Activated T-helper 1 cell treated with anti-CD3 and anti-CD28 coated beads, Interleukin-12 subunit alpha, Interleukin-12 subunit beta, Interleukin-2, Interleukin-4 antibody, amounts not matched to agents 30 ng/mL and 10 ng/mL and 1 ng/mL, durations not matched to agents 14 hours and 24 hours and 36 hours (primary cell): ENCODE data around the gene ZNF709. TPM values are rescaled to one million over a fixed set of nuclear protein-coding genes. Genes with fewer than 3 reads are reported as not detected.
"Not testable (repeated sequence)": the region's sequence is repeated elsewhere in the genome, so short reads cannot be mapped to it uniquely, and the experiment has no call there.

Experiments
- DNase-seq: peaks from one replicate; pipeline ENCODE4 v3.0.0; 2021; ENCODE audit warnings: low spot score
- H3K27ac Mint-ChIP-seq: one replicate; pipeline ENCODE4 v1.8.0; 2021; ENCODE audit warnings: mild to moderate bottlenecking, mixed read lengths
- H3K27me3 Mint-ChIP-seq: one replicate; pipeline ENCODE4 v1.8.0; 2022; ENCODE audit warnings: mild to moderate bottlenecking, moderate library complexity, mixed read lengths; ENCODE audit not compliant: insufficient read depth
- H3K36me3 Mint-ChIP-seq: one replicate; pipeline ENCODE4 v1.8.0; 2021; ENCODE audit warnings: low read depth, mixed read lengths
- H3K4me1 Mint-ChIP-seq: one replicate; pipeline ENCODE4 v1.8.0; 2021; ENCODE audit warnings: low read depth, mixed read lengths
- H3K4me3 Mint-ChIP-seq: one replicate; pipeline ENCODE4 v1.8.0; 2021; ENCODE audit warnings: mild to moderate bottlenecking, moderate library complexity, mixed read lengths
- H3K9me3 Mint-ChIP-seq: one replicate; pipeline ENCODE4 v1.8.0; 2021; ENCODE audit warnings: mixed read lengths
- intact Hi-C: fragments of 100-400 bp; cut with micrococcal nuclease; formaldehyde crosslinking; loops from one replicate; pipeline ENCODE4 v1.15.1; 2024
- total RNA-seq: library from RNA; stranded (reverse); gene quantifications from 2 replicates; pipeline ENCODE4 v1.2.3, GENCODE V29; 2022

ZNF709 gene
- 0.26 TPM in 1 of 2 replicates, not detected in the other for total RNA-seq

GRCh38 chr19:12484371-12485051, at the start of gene ZNF709:
Gene ZNF709, minus strand, starts transcription at chr19:12484816. Its CDS starts 159 bp downstream, at chr19:12484657.
- H3K36me3 Mint-ChIP-seq = no peaks in the 10 kb centered on the region
- intact Hi-C loops = loop anchor here (1.0 kb wide), 5 partner anchors 11 to 321 kb away; partner anchors contain the start of genes ZNF136, ZNF442, ZNF443 and ZNF564
- peak within 1 kb of the TSS; percentile 91 for H3K4me3 Mint-ChIP-seq
- H3K4me1 Mint-ChIP-seq = peaks cover 27% of the 10 kb centered on the region
- peak; percentile 79 for DNase-seq
- H3K27ac Mint-ChIP-seq = peak within 1 kb of the TSS; percentile 35
- no peaks in the 10 kb centered on the region for H3K27me3 Mint-ChIP-seq
- no peaks in the 10 kb centered on the region for H3K9me3 Mint-ChIP-seq

DNA sequence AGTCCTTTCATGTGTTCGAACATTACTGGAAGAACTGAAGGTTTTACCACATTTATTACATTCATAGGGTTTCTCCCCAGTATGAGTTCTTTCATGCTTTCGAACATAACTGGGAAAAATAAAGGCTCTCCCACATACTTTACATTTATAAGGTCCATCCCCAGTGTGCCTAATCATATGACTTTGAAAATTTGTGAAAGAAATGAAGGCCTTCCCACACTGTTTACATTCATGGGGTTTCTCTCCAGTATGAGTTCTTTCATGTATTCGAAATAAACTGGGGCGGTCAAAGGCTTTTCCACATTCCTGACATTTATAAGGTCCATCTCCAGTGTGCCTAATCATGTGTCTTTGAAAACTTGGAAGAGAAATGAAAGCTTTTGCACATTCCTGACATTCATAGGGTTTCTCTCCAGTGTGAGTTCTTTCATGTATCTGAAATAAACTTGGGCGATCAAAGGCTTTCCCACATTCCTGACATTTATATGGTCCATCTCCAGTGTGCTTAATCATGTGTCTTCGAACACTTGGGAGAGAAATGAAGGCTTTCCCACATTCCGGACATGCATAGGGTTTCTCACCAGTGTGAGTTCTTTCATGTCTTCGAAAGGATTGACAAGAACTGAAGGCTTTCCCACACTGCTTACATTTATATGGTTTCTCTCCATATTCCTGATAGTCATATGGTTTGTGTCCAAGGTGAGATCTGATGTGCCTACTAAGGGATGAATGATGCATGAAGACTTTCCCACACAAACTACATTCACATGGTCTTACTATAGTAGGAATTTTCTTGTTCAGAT, 42.6 kb upstream of the ZNF709 start:
- no peaks in the 10 kb centered on the region for H3K27me3 Mint-ChIP-seq
- intact Hi-C loops = no loop called here
- H3K27ac Mint-ChIP-seq = no peak overlapping the region

GRCh38 chr19:12526542-12526941, 41.9 kb upstream of the ZNF709 start:
- intact Hi-C loops = no loop called here
- Mint-ChIP-seq H3K27ac (no peak overlapping the region), H3K36me3 (peaks cover 75% of the 10 kb centered on the region), H3K4me3 (no peak overlapping the region), H3K4me1 (no peaks in the 10 kb centered on the region), H3K27me3 (no peaks in the 10 kb centered on the region), H3K9me3 (peaks cover 84% of the 10 kb centered on the region)
- DNase-seq = no peak

More for the DNA sequence above, 42.6 kb upstream of the ZNF709 start:
- Mint-ChIP-seq H3K4me3 (no peak overlapping the region), H3K4me1 (no peaks in the 10 kb centered on the region), H3K9me3 (peaks cover 81% of the 10 kb centered on the region), H3K36me3 (peaks cover 72% of the 10 kb centered on the region)
- no peak for DNase-seq

- DNase-seq = no peak
- intact Hi-C loops = no loop called here
- no peaks in the 10 kb centered on the region for H3K4me1 Mint-ChIP-seq
- H3K27ac Mint-ChIP-seq = no peak overlapping the region
- peaks cover 69% of the 10 kb centered on the region for H3K9me3 Mint-ChIP-seq
- no peak overlapping the region for H3K4me3 Mint-ChIP-seq
- H3K27me3 Mint-ChIP-seq = no peaks in the 10 kb centered on the region
- peaks cover 46% of the 10 kb centered on the region for H3K36me3 Mint-ChIP-seq
Measured at GRCh38 chr19:12521996-12522395, 37.4 kb upstream of the ZNF709 start.

DNA sequence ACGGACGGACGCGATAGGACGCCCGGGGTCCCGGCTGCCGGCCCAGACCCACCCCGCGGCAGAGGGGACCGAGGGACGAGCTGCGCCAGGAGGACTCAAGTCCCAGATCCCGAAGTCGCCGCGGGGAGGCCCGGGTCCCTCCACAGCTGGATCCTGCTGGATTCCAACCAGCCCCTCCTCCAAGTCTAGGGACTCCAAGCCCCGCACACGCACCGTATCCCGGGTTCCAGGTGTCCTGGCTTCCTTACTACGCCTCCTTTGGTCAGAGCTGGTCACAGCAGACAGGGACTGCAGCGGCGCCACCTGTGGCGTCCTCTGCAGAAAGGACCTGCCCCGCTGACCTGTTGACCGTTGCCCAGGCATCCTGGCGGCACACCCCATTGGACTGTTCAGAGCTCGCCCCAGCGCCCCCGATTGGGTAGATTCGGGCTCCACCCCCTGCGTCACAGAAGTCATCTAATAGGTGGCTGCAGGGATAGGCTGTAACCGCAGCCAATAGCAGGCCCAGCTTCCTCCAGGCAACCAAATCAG, 29.0 kb upstream of the ZNF709 start:
- Mint-ChIP-seq H3K4me1 (no peaks in the 10 kb centered on the region), H3K4me3 (no peak overlapping the region), H3K27ac (no peak overlapping the region), H3K36me3 (peaks cover 5% of the 10 kb centered on the region), H3K9me3 (peaks cover 49% of the 10 kb centered on the region), H3K27me3 (no peaks in the 10 kb centered on the region)
- no peak for DNase-seq
- intact Hi-C loops = no loop called here

- no peak for DNase-seq
- Mint-ChIP-seq H3K4me3 (no peak overlapping the region), H3K27me3 (peaks cover 2% of the 10 kb centered on the region), H3K9me3 (peaks cover 22% of the 10 kb centered on the region), H3K36me3 (peaks cover 2% of the 10 kb centered on the region), H3K27ac (no peak overlapping the region), H3K4me1 (peaks cover 6% of the 10 kb centered on the region)
- intact Hi-C loops = no loop called here
Measured at GRCh38 chr19:12497032-12497431, 12.4 kb upstream of the ZNF709 start.

- no peak for DNase-seq
- Mint-ChIP-seq H3K27ac (no peak overlapping the region), H3K4me3 (no peak overlapping the region), H3K27me3 (peaks cover 2% of the 10 kb centered on the region), H3K36me3 (peaks cover 2% of the 10 kb centered on the region), H3K9me3 (peaks cover 26% of the 10 kb centered on the region), H3K4me1 (peaks cover 6% of the 10 kb centered on the region)
- intact Hi-C loops = no loop called here
Measured at GRCh38 chr19:12496480-12496879, 11.9 kb upstream of the ZNF709 start.

DNA sequence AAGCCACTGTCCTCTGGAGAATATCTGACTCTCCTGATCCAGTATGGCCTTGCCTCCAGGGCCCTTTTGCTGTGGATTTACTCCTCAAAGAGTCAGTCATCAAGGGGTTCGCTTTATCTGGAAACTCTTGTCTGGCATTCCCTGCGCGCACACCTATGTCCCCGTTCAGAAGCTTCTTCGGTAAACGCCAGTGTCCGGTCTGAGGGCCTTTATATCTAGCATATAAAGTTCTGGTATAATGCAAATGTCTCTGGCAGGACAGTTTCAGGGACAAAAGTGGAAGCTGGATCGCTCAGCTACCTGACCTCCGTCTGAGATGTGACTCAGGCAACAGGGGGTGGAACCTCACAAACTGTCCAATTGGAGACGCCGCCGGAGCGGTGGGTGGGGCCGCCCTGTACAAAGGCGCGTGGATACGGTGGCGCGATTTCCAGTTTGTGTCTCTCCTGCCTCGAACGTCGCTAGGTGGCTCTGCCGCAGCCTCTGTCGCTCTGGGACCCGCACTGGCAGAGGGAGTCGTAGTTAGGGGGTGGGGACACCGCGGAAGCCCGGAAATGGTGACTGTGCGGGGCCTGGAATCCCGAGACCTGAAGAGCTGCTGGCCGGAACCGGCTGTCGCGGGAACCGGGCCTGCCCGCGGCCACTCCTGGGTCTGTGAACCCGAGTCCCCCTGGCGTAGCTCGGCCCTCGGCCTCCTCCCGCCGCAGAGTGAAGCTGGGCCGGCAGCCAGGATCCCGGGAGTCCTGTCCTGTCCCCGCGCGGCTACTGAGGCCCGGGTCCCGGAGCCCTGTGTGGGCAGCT, 10.6 kb upstream of the ZNF709 start:
- peak; percentile 78 for DNase-seq
- Mint-ChIP-seq H3K9me3 (peaks cover 32% of the 10 kb centered on the region), H3K27ac (peak overlapping the region; percentile 52), H3K4me1 (peaks cover 6% of the 10 kb centered on the region), H3K4me3 (peak overlapping the region; percentile 83), H3K27me3 (peaks cover 2% of the 10 kb centered on the region), H3K36me3 (peaks cover 2% of the 10 kb centered on the region)
- intact Hi-C loops = loop anchor here (1.0 to 2.0 kb wide), 4 partner anchors 11 to 201 kb away; partner anchors contain the start of genes ZNF44, ZNF443, ZNF564 and ZNF709

GRCh38 chr19:12494260-12494860, 9.7 kb upstream of the ZNF709 start:
- no peak for DNase-seq
- Mint-ChIP-seq H3K27me3 (peaks cover 2% of the 10 kb centered on the region), H3K27ac (no peak overlapping the region), H3K4me1 (peaks cover 6% of the 10 kb centered on the region), H3K9me3 (peaks cover 30% of the 10 kb centered on the region), H3K36me3 (peaks cover 2% of the 10 kb centered on the region), H3K4me3 (peak overlapping the region; percentile 50)
- intact Hi-C loops = loop anchor here (2.0 kb wide), 1 partner anchor 54 kb away; the partner anchor contains the start of gene ZNF443

- DNase-seq = not testable (repeated sequence)
Measured at GRCh38 chr19:12486265-12486783, 1.7 kb upstream of the ZNF709 start.

DNA sequence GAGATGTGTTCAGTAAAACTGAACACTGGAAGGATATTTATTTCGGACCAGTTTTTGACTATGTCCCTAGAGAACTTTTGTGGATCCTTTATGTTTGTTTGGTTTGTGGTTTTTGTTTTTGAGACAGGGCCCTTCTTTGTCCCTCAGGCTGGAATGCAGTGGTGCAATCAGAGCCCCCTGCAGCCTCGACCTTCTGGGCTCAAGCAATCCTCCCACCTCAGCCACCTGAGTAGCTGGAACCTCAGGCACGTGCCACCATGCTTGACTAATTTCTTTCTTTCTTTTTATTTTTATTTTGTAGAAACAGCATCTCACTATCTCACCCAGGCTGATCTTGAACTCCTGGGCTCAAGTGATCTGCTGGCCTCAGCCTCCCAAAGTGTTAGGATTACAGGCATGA, 955 bp upstream of the ZNF709 start:
- H3K27me3 Mint-ChIP-seq = no peaks in the 10 kb centered on the region
- peaks cover 27% of the 10 kb centered on the region for H3K4me1 Mint-ChIP-seq
- no peak for DNase-seq
- H3K36me3 Mint-ChIP-seq = no peaks in the 10 kb centered on the region
- H3K9me3 Mint-ChIP-seq = peaks cover 5% of the 10 kb centered on the region
- peak overlapping the region; percentile 91 for H3K4me3 Mint-ChIP-seq
- no peak overlapping the region for H3K27ac Mint-ChIP-seq
- intact Hi-C loops = no loop called here

More at GRCh38 chr19:12486265-12486783, 1.7 kb upstream of the ZNF709 start:
- H3K4me3 Mint-ChIP-seq, intact Hi-C loops, H3K27me3 Mint-ChIP-seq, H3K27ac Mint-ChIP-seq, H3K9me3 Mint-ChIP-seq, H3K36me3 Mint-ChIP-seq: not testable (repeated sequence)
- peaks cover 27% of the 10 kb centered on the region for H3K4me1 Mint-ChIP-seq

DNA sequence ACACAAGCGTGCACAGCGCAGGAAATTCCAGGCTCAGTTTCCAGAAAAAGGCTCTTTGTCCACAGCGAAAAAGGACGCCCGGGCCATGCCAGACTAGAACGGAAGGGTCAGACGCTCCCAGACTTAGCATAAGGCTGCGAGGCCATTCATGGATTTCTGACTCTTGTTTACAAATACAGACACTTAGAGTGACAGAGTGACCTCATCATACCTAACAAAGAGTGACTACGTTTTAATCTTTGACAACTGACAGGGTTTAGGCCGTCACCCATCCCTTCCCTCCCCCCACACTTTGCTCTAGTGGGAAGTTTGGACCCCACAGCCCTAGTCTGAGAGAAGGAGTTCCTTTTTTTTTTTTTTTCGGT, 418 bp upstream of the ZNF709 start:
- Mint-ChIP-seq H3K27me3 (no peaks in the 10 kb centered on the region), H3K4me1 (peaks cover 27% of the 10 kb centered on the region), H3K4me3 (peak overlapping the region; percentile 91), H3K9me3 (no peaks in the 10 kb centered on the region), H3K36me3 (no peaks in the 10 kb centered on the region), H3K27ac (peak overlapping the region; percentile 35)
- no peak for DNase-seq
- intact Hi-C loops = no loop called here
